Esophagus muscularis mucosa (tissue), 3 donors: ENCODE measurements around the gene SEPTIN5.

Experiments used
- CTCF ChIP-seq, 3 experiments: fragments of 200-600 bp in 2 of 3; fragments of 450-650 bp in 1 of 3; sonication (generic) in 2 of 3; IDR thresholded peaks; one replicate each; pipeline ENCODE4 v1.5.1; 2017 to 2019; ENCODE audit warnings: antibody characterized with exemption in 3 of 3, mild to moderate bottlenecking in 2 of 3, moderate library complexity in 1 of 3
- POLR2A ChIP-seq: fragments of 450-650 bp; IDR thresholded peaks from one replicate; pipeline ENCODE4 v1.6.1; 2017; ENCODE audit warnings: antibody characterized with exemption, moderate library complexity, mild to moderate bottlenecking, low read depth
- POLR2AphosphoS5 ChIP-seq, 2 donors: sonication (generic); formaldehyde crosslinking; IDR thresholded peaks; one replicate each; pipeline ENCODE4 v1.6.1; 2017; ENCODE audit warnings: antibody characterized with exemption in 2 of 2

GRCh38 chr22:19723232-19723982 lies 9.1 kb downstream of the SEPTIN5 start, which contains the start of gene GP1BB:
- TF ChIP-seq POLR2A (no peak), POLR2AphosphoS5 (IDR thresholded peaks at IDR 0.05) (no peak), CTCF (IDR thresholded peaks at IDR 0.05) (no peak)
